GM18858 (cell line): ENCODE results near the gene DTNB.

Experiments
- ATAC-seq: cut with Tn5 transposase; IDR thresholded peaks from one replicate; pipeline ENCODE4 v1.9.1; 2021; ENCODE audit not compliant: unreplicated experiment

DTNB gene

GRCh38 chr2:25473758-25474340 lies 199.5 kb downstream of the DTNB start:
- no peak for ATAC-seq

- no peak for ATAC-seq
Measured at GRCh38 chr2:25473131-25473530, 200.2 kb downstream of the DTNB start.

- no peak for ATAC-seq
Measured at GRCh38 chr2:25470806-25471205, 202.6 kb downstream of the DTNB start.

- ATAC-seq, result no peak
Measured at GRCh38 chr2:25467743-25468142, 205.6 kb downstream of the DTNB start.

- ATAC-seq, result no peak
Measured at GRCh38 chr2:25462021-25462420, 211.4 kb downstream of the DTNB start.

- ATAC-seq, result no peak
Measured at GRCh38 chr2:25460261-25460905, 213.0 kb downstream of the DTNB start.

GRCh38 chr2:25454824-25455611 lies 218.4 kb downstream of the DTNB start:
- no peak for ATAC-seq

GRCh38 chr2:25453199-25453905 lies 220.0 kb downstream of the DTNB start:
- peak; percentile 85 for ATAC-seq

GRCh38 chr2:25448808-25449207 lies 224.6 kb downstream of the DTNB start:
- no peak for ATAC-seq

GRCh38 chr2:25447018-25447417 lies 226.4 kb downstream of the DTNB start:
- no peak for ATAC-seq

GRCh38 chr2:25446122-25446521 lies 227.3 kb downstream of the DTNB start:
- ATAC-seq, result no peak

- no peak for ATAC-seq
Measured at GRCh38 chr2:25445464-25445863, 227.9 kb downstream of the DTNB start.

GRCh38 chr2:25444608-25445270 lies 228.6 kb downstream of the DTNB start:
- no peak for ATAC-seq

GRCh38 chr2:25443766-25444165 lies 229.6 kb downstream of the DTNB start:
- no peak for ATAC-seq

- no peak for ATAC-seq
Measured at GRCh38 chr2:25441353-25441752, 232.0 kb downstream of the DTNB start.

- no peak for ATAC-seq
Measured at GRCh38 chr2:25438793-25439192, 234.6 kb downstream of the DTNB start.

GRCh38 chr2:25437881-25438662 lies 235.3 kb downstream of the DTNB start:
- no peak for ATAC-seq

- no peak for ATAC-seq
Measured at GRCh38 chr2:25435421-25435820, 238.0 kb downstream of the DTNB start.

GRCh38 chr2:25431604-25432003 lies 241.8 kb downstream of the DTNB start:
- no peak for ATAC-seq

- ATAC-seq, result no peak
Measured at GRCh38 chr2:25430556-25430955, 242.8 kb downstream of the DTNB start.
